Measurements from ENCODE around the gene FBLN5. TPM values are rescaled to one million over a fixed set of nuclear protein-coding genes. Genes with fewer than 3 reads are reported as not detected.

The FBLN5 gene
- total RNA-seq, 1 experiment from 2014 or later = 3.3 TPM

- Histone ChIP-seq H2AFZ (ENCODE audit: low read depth, low read length, poor library complexity, severe bottlenecking) (no peak overlapping the region), H3K4me1 (ENCODE audit: control insufficient read depth in 1 of 2, insufficient read depth in 2 of 2, low read length in 2 of 2) (no peaks in the 10 kb centered on the region), H3K4me2 (ENCODE audit: low read length) (no peak overlapping the region), H3K9ac (ENCODE audit: low read length) (no peak overlapping the region), H3K36me3 (ENCODE audit: control insufficient read depth in 1 of 2, insufficient read depth in 2 of 2, low read length in 2 of 2) (no peaks in the 10 kb centered on the region), H3K4me3 (replicated peaks in 1 of 2; ENCODE audit: low read depth in 1 of 2, low read length in 2 of 2) (no peak overlapping the region), H3K9me2 (ENCODE audit: insufficient read depth) (no peaks in the 10 kb centered on the region), H3K27me3 (ENCODE audit: insufficient read depth, low read length) (no peaks in the 10 kb centered on the region), H3K27ac (ENCODE audit: low read depth, low read length) (no peak overlapping the region), H3K9me3 (ENCODE audit: control insufficient read depth in 1 of 2, insufficient read depth in 1 of 2, low read depth in 1 of 2, low read length in 2 of 2) (0 out of 4 replicates have a peak, but pooled peaks cover 0 to 3% of the 10 kb centered on the region in 2 experiments), H3K79me2 (ENCODE audit: insufficient read depth, low read length) (no peaks in the 10 kb centered on the region), H4K20me1 (ENCODE audit: insufficient read depth) (no peaks in the 10 kb centered on the region)
- DNase-seq (ENCODE audit: low read depth, low spot score) (no peak), ATAC-seq (no peak)
- no TSS peak for BruUV-seq (replicated peaks)
- POLR2A ChIA-PET = no interaction called here
- RAD21 ChIA-PET (ENCODE audit: low non-redundant PET in 1 of 2, low total read pairs in 2 of 2, uncharacterized antibody in 2 of 2, unreplicated experiment in 2 of 2) = no interaction called here
- intact Hi-C loops (cut with micrococcal nuclease) = no loop called here
- CTCF ChIA-PET = no interaction called here
- TF ChIP-seq CTCF (IDR thresholded peaks at IDR 0.05 in 2 of 3, conservative IDR thresholded peaks at IDR 0.05 in 1 of 3; ENCODE audit: borderline replicate concordance in 1 of 3, insufficient read depth in 1 of 3, low read depth in 2 of 3, low read length in 2 of 3) = no peak
- no peak for TF ChIP-seq ZBTB33 (IDR thresholded peaks at IDR 0.05; ENCODE audit: extremely low read depth, insufficient replicate concordance, low read length)
- no peak for TF ChIP-seq EGR1 (IDR thresholded peaks at IDR 0.05; ENCODE audit: low read depth)
- TF ChIP-seq ZNF274 (IDR thresholded peaks at IDR 0.05; ENCODE audit: low read depth, low read length) = no peak
- TF ChIP-seq REST (IDR thresholded peaks at IDR 0.05; ENCODE audit: low read depth) = no peak
- no peak for TF ChIP-seq EZH2phosphoT487 (IDR thresholded peaks at IDR 0.05; ENCODE audit: borderline replicate concordance)
- no peak for TF ChIP-seq POLR2AphosphoS5 (IDR thresholded peaks at IDR 0.05; ENCODE audit: low read depth, low read length)
- TF ChIP-seq SP1 (IDR thresholded peaks at IDR 0.05; ENCODE audit: low read depth) = no peak
- no peak for TF ChIP-seq YY1 (IDR thresholded peaks at IDR 0.05; ENCODE audit: extremely low read depth, insufficient replicate concordance, low read depth, low read length)
- TF ChIP-seq SRF (IDR thresholded peaks at IDR 0.05; ENCODE audit: low read depth) = no peak
- TF ChIP-seq MAX (IDR thresholded peaks at IDR 0.05) = no peak
- no peak for TF ChIP-seq ELF1 (IDR thresholded peaks at IDR 0.05; ENCODE audit: borderline replicate concordance, low read depth)
- TF ChIP-seq SIN3A (IDR thresholded peaks at IDR 0.05; ENCODE audit: low read depth) = no peak
- no peak for TF ChIP-seq TCF7L2 (IDR thresholded peaks at IDR 0.05; ENCODE audit: borderline replicate concordance, extremely low read depth, insufficient read depth, insufficient read length)
- TF ChIP-seq ZFX (IDR thresholded peaks at IDR 0.05) = no peak
- no peak for TF ChIP-seq POLR2A (IDR thresholded peaks at IDR 0.05; ENCODE audit: borderline replicate concordance, extremely low read depth, insufficient read depth, insufficient read length)
- TF ChIP-seq CEBPB (IDR thresholded peaks at IDR 0.05; ENCODE audit: low read depth) = no peak
- TF ChIP-seq FOSL1 (IDR thresholded peaks at IDR 0.05; ENCODE audit: low read depth) = no peak
Observed at GRCh38 chr14:91827746-91828145, 119.7 kb downstream of the FBLN5 start.
